Activated CD4-positive, alpha-beta T cell treated with anti-CD3 and anti-CD28 coated beads, Interleukin-2, amount 10 ng/mL, durations not matched to agents 24 days and 14 days (primary cell): ENCODE data around the gene STK33. TPM values are rescaled to one million over a fixed set of nuclear protein-coding genes. Genes with fewer than 3 reads are reported as not detected.
"Not testable (repeated sequence)": the region's sequence is repeated elsewhere in the genome, so short reads cannot be mapped to it uniquely, and the experiment has no call there.

Experiments
- DNase-seq: peaks from one replicate; pipeline ENCODE4 v3.0.0; 2022
- H3K27ac Mint-ChIP-seq: one replicate; pipeline ENCODE4 v1.8.0; 2022; ENCODE audit warnings: mild to moderate bottlenecking, mixed read lengths
- H3K27me3 Mint-ChIP-seq: one replicate; pipeline ENCODE4 v1.8.0; 2022; ENCODE audit warnings: mixed read lengths
- H3K36me3 Mint-ChIP-seq: one replicate; pipeline ENCODE4 v1.8.0; 2022; ENCODE audit warnings: low read depth, mild to moderate bottlenecking, mixed read lengths
- H3K4me1 Mint-ChIP-seq: one replicate; pipeline ENCODE4 v1.8.0; 2021; ENCODE audit warnings: mixed read lengths
- H3K4me3 Mint-ChIP-seq: one replicate; pipeline ENCODE4 v1.8.0; 2022; ENCODE audit warnings: mild to moderate bottlenecking, moderate library complexity, mixed read lengths
- H3K9me3 Mint-ChIP-seq: one replicate; pipeline ENCODE4 v1.8.0; 2021; ENCODE audit warnings: mixed read lengths
- intact Hi-C: fragments of 100-400 bp; cut with micrococcal nuclease; formaldehyde crosslinking; loops from one replicate; pipeline ENCODE4 v1.15.1; 2023
- total RNA-seq: library from RNA; stranded (reverse); gene quantifications from 2 replicates; pipeline ENCODE4 v1.2.3, GENCODE V29; 2022

Gene STK33
- total RNA-seq, 1 donor from 2014 or later, result 0.63 TPM

GRCh38 chr11:8480858-8481257 is 113.2 kb downstream of the STK33 start:
- Mint-ChIP-seq H3K4me1 (no peaks in the 10 kb centered on the region), H3K9me3 (no peaks in the 10 kb centered on the region), H3K4me3 (no peak overlapping the region), H3K27me3 (no peaks in the 10 kb centered on the region), H3K36me3 (no peaks in the 10 kb centered on the region), H3K27ac (no peak overlapping the region)
- no peak for DNase-seq
- intact Hi-C loops, result no loop called here

GRCh38 chr11:8477680-8478079 is 116.3 kb downstream of the STK33 start:
- Mint-ChIP-seq H3K27me3 (no peaks in the 10 kb centered on the region), H3K4me1 (no peaks in the 10 kb centered on the region), H3K27ac (no peak overlapping the region), H3K9me3 (no peaks in the 10 kb centered on the region), H3K4me3 (no peak overlapping the region), H3K36me3 (no peaks in the 10 kb centered on the region)
- intact Hi-C loops, result no loop called here
- DNase-seq, result no peak

- intact Hi-C loops, result no loop called here
- no peaks in the 10 kb centered on the region for H3K36me3 Mint-ChIP-seq
- DNase-seq, result no peak
- H3K4me3 Mint-ChIP-seq, result no peak overlapping the region
- no peaks in the 10 kb centered on the region for H3K9me3 Mint-ChIP-seq
- H3K27me3 Mint-ChIP-seq, result no peaks in the 10 kb centered on the region
- H3K4me1 Mint-ChIP-seq, result no peaks in the 10 kb centered on the region
- H3K27ac Mint-ChIP-seq, result no peak overlapping the region
These were observed 116.9 kb downstream of the STK33 start for GRCh38 chr11:8477151-8477550.

- H3K4me3 Mint-ChIP-seq, H3K36me3 Mint-ChIP-seq, H3K4me1 Mint-ChIP-seq, H3K27ac Mint-ChIP-seq, DNase-seq, intact Hi-C loops, H3K27me3 Mint-ChIP-seq: not testable (repeated sequence)
- H3K9me3 Mint-ChIP-seq, result peaks cover 13% of the 10 kb centered on the region
These were observed 126.2 kb downstream of the STK33 start for GRCh38 chr11:8467806-8468205.

GRCh38 chr11:8467356-8467755 is 126.7 kb downstream of the STK33 start:
- H3K4me3 Mint-ChIP-seq, intact Hi-C loops, DNase-seq, H3K27ac Mint-ChIP-seq, H3K4me1 Mint-ChIP-seq, H3K27me3 Mint-ChIP-seq, H3K36me3 Mint-ChIP-seq: not testable (repeated sequence)
- peaks cover 13% of the 10 kb centered on the region for H3K9me3 Mint-ChIP-seq

- H3K27me3 Mint-ChIP-seq, H3K36me3 Mint-ChIP-seq, intact Hi-C loops: not testable (repeated sequence)
These were observed 127.1 kb downstream of the STK33 start for GRCh38 chr11:8466884-8467283.

GRCh38 chr11:8459711-8460399 is 134.2 kb downstream of the STK33 start:
- H3K4me1 Mint-ChIP-seq, result no peaks in the 10 kb centered on the region
- intact Hi-C loops, result no loop called here
- peaks cover 7% of the 10 kb centered on the region for H3K27me3 Mint-ChIP-seq
- no peak overlapping the region for H3K27ac Mint-ChIP-seq
- no peak for DNase-seq
- H3K4me3 Mint-ChIP-seq, result no peak overlapping the region
- H3K36me3 Mint-ChIP-seq, result no peaks in the 10 kb centered on the region
- no peaks in the 10 kb centered on the region for H3K9me3 Mint-ChIP-seq

More at GRCh38 chr11:8466884-8467283, 127.1 kb downstream of the STK33 start:
- H3K4me3 Mint-ChIP-seq, DNase-seq, H3K27ac Mint-ChIP-seq, H3K4me1 Mint-ChIP-seq: not testable (repeated sequence)
- peaks cover 13% of the 10 kb centered on the region for H3K9me3 Mint-ChIP-seq

- Mint-ChIP-seq H3K9me3 (no peaks in the 10 kb centered on the region), H3K36me3 (no peaks in the 10 kb centered on the region), H3K4me3 (no peak overlapping the region), H3K27me3 (peaks cover 7% of the 10 kb centered on the region), H3K4me1 (no peaks in the 10 kb centered on the region), H3K27ac (no peak overlapping the region)
- intact Hi-C loops, result no loop called here
- DNase-seq, result no peak
These were observed 151.7 kb downstream of the STK33 start for GRCh38 chr11:8442301-8442700.

GRCh38 chr11:8440649-8441048 is 153.4 kb downstream of the STK33 start:
- Mint-ChIP-seq H3K4me1 (no peaks in the 10 kb centered on the region), H3K9me3 (no peaks in the 10 kb centered on the region), H3K27me3 (peaks cover 9% of the 10 kb centered on the region), H3K27ac (no peak overlapping the region), H3K36me3 (no peaks in the 10 kb centered on the region), H3K4me3 (no peak overlapping the region)
- DNase-seq, result no peak
- intact Hi-C loops, result no loop called here

GRCh38 chr11:8429483-8429882 is 164.5 kb downstream of the STK33 start:
- Mint-ChIP-seq H3K27ac (no peak overlapping the region), H3K9me3 (no peaks in the 10 kb centered on the region), H3K4me3 (no peak overlapping the region), H3K36me3 (no peaks in the 10 kb centered on the region), H3K27me3 (peaks cover 2% of the 10 kb centered on the region), H3K4me1 (no peaks in the 10 kb centered on the region)
- intact Hi-C loops, result no loop called here
- no peak for DNase-seq

- no peak for DNase-seq
- no peak overlapping the region for H3K4me3 Mint-ChIP-seq
- peaks cover 2% of the 10 kb centered on the region for H3K27me3 Mint-ChIP-seq
- no peaks in the 10 kb centered on the region for H3K9me3 Mint-ChIP-seq
- H3K36me3 Mint-ChIP-seq, result no peaks in the 10 kb centered on the region
- H3K27ac Mint-ChIP-seq, result no peak overlapping the region
- intact Hi-C loops, result no loop called here
- no peaks in the 10 kb centered on the region for H3K4me1 Mint-ChIP-seq
These were observed 168.0 kb downstream of the STK33 start for GRCh38 chr11:8426076-8426475.

GRCh38 chr11:8415195-8415594 is 178.8 kb downstream of the STK33 start:
- no peaks in the 10 kb centered on the region for H3K9me3 Mint-ChIP-seq
- H3K27me3 Mint-ChIP-seq, result peaks cover 4% of the 10 kb centered on the region
- H3K27ac Mint-ChIP-seq, result no peak overlapping the region
- no peaks in the 10 kb centered on the region for H3K36me3 Mint-ChIP-seq
- H3K4me1 Mint-ChIP-seq, result no peaks in the 10 kb centered on the region
- intact Hi-C loops, result no loop called here
- no peak overlapping the region for H3K4me3 Mint-ChIP-seq
- no peak for DNase-seq

GRCh38 chr11:8408151-8408941 is 185.7 kb downstream of the STK33 start:
- no peaks in the 10 kb centered on the region for H3K9me3 Mint-ChIP-seq
- no peak overlapping the region for H3K4me3 Mint-ChIP-seq
- intact Hi-C loops, result no loop called here

GRCh38 chr11:8403310-8403709 is 190.7 kb downstream of the STK33 start:
- Mint-ChIP-seq H3K4me1 (no peaks in the 10 kb centered on the region), H3K36me3 (no peaks in the 10 kb centered on the region), H3K27me3 (no peaks in the 10 kb centered on the region), H3K9me3 (no peaks in the 10 kb centered on the region), H3K4me3 (no peak overlapping the region), H3K27ac (no peak overlapping the region)
- intact Hi-C loops, result no loop called here
- no peak for DNase-seq

More at GRCh38 chr11:8408151-8408941, 185.7 kb downstream of the STK33 start:
- Mint-ChIP-seq H3K27ac (no peak overlapping the region), H3K36me3 (no peaks in the 10 kb centered on the region), H3K27me3 (peaks cover under 1% of the 10 kb centered on the region), H3K4me1 (no peaks in the 10 kb centered on the region)
- no peak for DNase-seq
